ENCODE results near the gene CSTPP1.
"Not testable (repeated sequence)": the region's sequence is repeated elsewhere in the genome, so short reads cannot be mapped to it uniquely, and the experiment has no call there.

CSTPP1 gene

GRCh38 chr11:46961041-46961440 is 24.5 kb downstream of the CSTPP1 start:
- H3K27ac ChIP-seq: no peak overlapping the region
- TF ChIP-seq CTCF (IDR thresholded peaks at IDR 0.05) (no peak), ZFX (IDR thresholded peaks at IDR 0.05; ENCODE audit: borderline replicate concordance) (no peak)

- not testable (repeated sequence) for H3K27ac ChIP-seq
Observed at GRCh38 chr11:46961886-46962285, 25.3 kb downstream of the CSTPP1 start.

- TF ChIP-seq CTCF (IDR thresholded peaks at IDR 0.05) (no peak), ZFX (IDR thresholded peaks at IDR 0.05; ENCODE audit: borderline replicate concordance) (no peak)
- H3K27ac ChIP-seq: no peak overlapping the region
Observed at GRCh38 chr11:46963844-46964243, 27.3 kb downstream of the CSTPP1 start.

- H3K27ac ChIP-seq: no peak overlapping the region
- TF ChIP-seq ZFX (IDR thresholded peaks at IDR 0.05; ENCODE audit: borderline replicate concordance) (no peak), CTCF (IDR thresholded peaks at IDR 0.05) (no peak)
Observed at GRCh38 chr11:46966773-46967172, 30.2 kb downstream of the CSTPP1 start.

GRCh38 chr11:46967962-46968361 is 31.4 kb downstream of the CSTPP1 start:
- no peak overlapping the region for H3K27ac ChIP-seq
- TF ChIP-seq CTCF (IDR thresholded peaks at IDR 0.05): no peak
- TF ChIP-seq ZFX (IDR thresholded peaks at IDR 0.05; ENCODE audit: borderline replicate concordance): no peak

- no peak overlapping the region for H3K27ac ChIP-seq
- TF ChIP-seq CTCF (IDR thresholded peaks at IDR 0.05): no peak
Observed at GRCh38 chr11:46969379-46969778, 32.8 kb downstream of the CSTPP1 start.

- TF ChIP-seq CTCF (IDR thresholded peaks at IDR 0.05) (no peak), ZFX (IDR thresholded peaks at IDR 0.05; ENCODE audit: borderline replicate concordance) (no peak)
Observed at GRCh38 chr11:46970913-46971625, 34.5 kb downstream of the CSTPP1 start.

GRCh38 chr11:46972343-46972742 is 35.8 kb downstream of the CSTPP1 start:
- no peak for TF ChIP-seq CTCF (IDR thresholded peaks at IDR 0.05)
- TF ChIP-seq ZFX (IDR thresholded peaks at IDR 0.05; ENCODE audit: borderline replicate concordance): no peak
- no peak overlapping the region for H3K27ac ChIP-seq

More at GRCh38 chr11:46970913-46971625, 34.5 kb downstream of the CSTPP1 start:
- H3K27ac ChIP-seq: no peak overlapping the region

Data from 22Rv1 (cell line).